Left kidney (tissue), 2 donors: ENCODE measurements around the gene MUS81. TPM values are rescaled to one million over a fixed set of nuclear protein-coding genes. Genes with fewer than 3 reads are reported as not detected.
"Not testable (repeated sequence)": the region's sequence is repeated elsewhere in the genome, so short reads cannot be mapped to it uniquely, and the experiment has no call there.

Source experiments
- DNase-seq: peaks from one replicate; pipeline ENCODE4 v3.0.0-alpha.2; 2013
- polyA plus RNA-seq: library from polyadenylated mRNA; unstranded; fragments of 120-200 nt; gene quantifications from one replicate; pipeline ENCODE4 v1.2.1, GENCODE V29; 2013; ENCODE audit not compliant: insufficient read length

MUS81 gene
- polyA plus RNA-seq, 1 donor = 48.3 TPM

DNA sequence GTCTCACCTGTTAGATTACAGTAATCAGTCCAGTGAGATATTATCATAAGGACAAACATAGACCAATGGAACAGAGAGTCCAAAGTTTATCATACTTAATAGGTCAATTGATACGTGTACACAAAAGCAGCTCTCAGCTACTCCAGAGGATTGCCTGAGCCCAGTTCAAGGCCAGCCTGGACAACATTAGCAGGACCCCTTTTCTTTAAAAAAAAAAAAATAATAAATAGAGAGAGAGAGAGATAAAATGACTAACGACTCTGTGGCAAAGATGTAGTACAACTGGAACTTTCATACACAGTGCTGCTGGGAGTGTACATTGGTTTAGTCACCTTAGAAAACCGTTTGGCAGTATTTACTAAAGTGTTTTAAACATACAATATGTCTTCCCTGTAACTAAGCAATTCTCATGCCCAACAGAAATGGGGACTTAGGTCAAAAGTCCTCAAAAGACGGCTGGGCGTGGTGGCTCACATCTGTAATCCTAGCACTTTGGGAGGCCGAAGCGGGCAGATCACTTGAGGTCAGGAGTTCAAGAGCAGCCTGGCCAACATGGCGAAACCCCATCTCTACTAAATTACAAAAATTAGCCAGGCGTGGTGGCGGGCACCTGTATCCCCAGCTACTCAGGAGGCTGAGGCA, 15.9 kb upstream of the MUS81 start:
- DNase-seq = no peak

- DNase-seq = no peak
Observed at GRCh38 chr11:65847746-65848145, 12.5 kb upstream of the MUS81 start.

GRCh38 chr11:65848693-65849092, 11.5 kb upstream of the MUS81 start:
- not testable (repeated sequence) for DNase-seq

GRCh38 chr11:65849366-65849765, 10.9 kb upstream of the MUS81 start:
- DNase-seq = no peak

DNA sequence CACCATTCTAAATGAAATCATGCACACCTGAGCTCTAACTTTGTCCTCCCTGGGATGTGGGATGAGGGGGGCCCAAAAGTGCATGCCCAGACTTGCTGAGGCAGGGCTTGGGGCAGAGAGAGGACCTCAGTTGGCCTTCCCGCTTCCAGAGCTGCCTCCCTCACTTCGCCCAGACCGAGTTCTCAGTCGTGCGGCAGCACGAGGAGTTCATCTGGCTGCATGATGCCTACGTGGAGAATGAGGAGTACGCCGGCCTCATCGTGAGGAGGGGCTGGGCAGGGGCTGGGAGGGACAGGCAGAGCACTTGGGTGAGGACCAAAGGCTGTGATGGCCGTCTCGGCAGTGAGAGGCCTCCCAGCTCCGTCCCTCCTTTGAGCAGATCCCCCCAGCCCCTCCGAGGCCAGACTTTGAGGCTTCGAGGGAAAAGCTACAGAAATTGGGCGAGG, 10.4 kb upstream of the MUS81 start:
- no peak for DNase-seq

DNA sequence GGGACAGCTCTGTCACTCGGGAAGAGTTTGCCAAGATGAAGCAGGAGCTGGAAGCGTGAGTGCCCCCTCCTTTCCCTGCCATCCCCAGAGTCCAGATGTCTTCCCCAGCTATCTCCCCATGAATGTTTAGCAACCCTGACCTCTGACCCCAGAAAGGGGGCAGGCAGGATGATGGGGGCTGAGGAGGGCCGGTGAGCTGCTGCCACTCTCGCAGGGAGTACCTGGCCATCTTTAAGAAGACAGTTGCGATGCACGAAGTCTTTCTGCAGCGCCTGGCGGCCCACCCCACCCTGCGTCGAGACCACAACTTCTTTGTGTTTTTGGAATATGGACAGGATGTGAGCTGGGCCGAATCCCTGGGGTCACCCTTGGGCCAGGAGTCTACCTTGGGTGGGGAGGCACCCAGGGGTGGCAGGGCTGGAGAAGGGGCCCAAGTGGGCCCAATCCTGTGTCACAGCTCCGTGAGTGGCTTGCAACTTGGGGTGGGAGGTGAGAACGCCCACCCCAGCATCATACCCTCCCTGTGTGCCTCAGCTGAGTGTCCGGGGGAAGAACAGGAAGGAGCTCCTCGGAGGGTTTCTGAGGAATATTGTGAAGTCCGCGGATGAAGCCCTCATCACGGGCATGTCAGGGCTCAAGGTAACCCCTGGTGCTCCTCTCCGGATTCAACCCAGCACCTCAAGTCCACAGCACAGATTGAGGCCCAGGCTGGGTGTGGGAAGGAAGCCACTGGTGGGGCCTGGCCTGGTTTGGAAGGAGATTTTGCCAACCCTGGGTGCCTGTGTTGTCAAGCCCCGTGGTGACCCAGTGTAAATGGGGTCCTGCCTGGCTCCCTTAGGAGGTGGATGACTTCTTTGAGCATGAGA, 9.8 kb upstream of the MUS81 start:
- no peak for DNase-seq

DNA sequence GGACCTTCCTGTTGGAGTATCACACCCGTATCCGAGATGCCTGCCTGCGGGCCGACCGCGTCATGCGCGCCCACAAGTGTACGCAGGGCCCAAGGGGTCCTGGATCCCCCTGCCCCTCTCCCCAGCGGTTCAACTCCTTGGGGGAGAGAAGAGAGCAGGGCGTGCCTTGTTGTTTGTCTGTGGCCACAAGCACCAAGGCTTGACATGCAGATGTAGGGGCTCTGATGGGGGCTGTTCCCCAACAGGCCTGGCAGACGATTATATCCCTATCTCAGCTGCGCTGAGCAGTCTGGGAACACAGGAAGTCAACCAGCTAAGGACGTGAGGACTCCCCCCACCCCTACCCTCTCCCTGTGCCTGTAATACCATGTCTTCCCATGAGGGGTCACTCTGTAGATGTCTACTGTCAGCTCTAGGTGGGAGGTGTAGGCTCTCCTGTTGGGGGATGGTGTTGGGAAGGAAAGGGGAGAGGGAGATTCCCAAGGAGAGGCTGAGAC, 9.1 kb upstream of the MUS81 start:
- DNase-seq = no peak

DNA sequence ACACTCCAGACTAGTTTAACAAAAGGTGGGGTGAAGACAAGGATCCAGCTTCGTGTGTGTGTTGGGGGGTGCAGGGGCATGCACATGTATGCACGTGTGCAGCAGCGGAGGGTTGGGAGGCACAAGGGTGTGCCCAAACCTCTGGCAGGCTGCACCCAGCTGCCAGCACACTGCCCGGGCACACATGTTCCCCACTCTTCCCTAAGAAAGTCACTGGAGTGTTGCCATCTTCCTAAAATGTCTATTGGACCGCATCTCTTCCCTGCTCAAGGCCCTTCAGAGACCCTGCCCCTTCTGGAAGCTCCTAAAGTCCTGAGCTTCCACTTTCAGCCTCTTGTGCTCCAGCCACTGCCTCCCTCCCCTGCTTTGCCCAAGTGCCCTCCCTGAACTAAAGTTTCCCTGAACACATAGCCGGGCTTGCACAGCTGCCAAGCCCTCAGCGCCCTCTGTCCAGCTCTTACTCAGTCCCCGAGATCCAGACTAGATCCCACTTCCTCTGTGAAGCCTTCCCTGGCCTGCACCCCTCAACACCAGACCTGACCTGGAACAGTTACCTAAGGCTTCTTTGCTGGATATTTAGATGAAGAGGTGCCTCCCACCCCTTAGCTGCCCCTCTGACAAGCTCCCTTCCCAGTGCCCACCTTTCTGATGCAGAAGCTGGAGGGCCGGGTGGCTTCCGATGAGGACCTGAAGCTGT, 8.3 kb upstream of the MUS81 start:
- no peak for DNase-seq

DNA sequence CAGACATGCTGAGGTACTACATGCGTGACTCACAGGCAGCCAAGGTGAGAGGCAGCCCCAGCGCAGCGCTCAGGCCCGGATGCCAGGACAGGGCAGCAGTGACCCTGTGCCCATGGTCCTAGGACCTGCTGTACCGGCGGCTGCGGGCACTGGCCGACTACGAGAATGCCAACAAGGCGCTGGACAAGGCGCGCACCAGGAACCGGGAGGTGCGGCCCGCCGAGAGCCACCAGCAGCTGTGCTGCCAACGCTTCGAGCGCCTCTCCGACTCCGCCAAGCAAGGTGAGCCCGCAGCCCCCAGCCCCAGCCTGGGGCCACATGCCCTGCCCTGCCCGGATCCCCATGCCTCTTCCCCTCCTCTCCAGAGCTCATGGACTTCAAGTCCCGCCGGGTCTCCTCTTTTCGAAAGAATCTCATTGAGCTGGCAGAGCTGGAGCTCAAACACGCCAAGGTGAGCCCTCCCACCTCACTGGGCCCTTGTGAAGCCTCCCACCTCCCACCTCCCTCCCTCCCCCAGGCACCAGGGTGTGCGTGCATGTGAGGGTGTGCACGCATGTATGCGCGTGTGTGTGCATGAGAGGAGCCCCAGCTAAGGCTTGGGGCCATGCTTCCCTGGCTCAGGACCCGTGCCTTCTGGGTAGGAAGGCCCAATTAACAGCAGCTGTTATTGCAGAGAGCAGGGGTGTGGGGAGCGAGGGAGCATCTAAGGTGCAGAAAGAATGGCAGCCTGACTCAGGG, 7.6 kb upstream of the MUS81 start:
- no peak for DNase-seq

DNA sequence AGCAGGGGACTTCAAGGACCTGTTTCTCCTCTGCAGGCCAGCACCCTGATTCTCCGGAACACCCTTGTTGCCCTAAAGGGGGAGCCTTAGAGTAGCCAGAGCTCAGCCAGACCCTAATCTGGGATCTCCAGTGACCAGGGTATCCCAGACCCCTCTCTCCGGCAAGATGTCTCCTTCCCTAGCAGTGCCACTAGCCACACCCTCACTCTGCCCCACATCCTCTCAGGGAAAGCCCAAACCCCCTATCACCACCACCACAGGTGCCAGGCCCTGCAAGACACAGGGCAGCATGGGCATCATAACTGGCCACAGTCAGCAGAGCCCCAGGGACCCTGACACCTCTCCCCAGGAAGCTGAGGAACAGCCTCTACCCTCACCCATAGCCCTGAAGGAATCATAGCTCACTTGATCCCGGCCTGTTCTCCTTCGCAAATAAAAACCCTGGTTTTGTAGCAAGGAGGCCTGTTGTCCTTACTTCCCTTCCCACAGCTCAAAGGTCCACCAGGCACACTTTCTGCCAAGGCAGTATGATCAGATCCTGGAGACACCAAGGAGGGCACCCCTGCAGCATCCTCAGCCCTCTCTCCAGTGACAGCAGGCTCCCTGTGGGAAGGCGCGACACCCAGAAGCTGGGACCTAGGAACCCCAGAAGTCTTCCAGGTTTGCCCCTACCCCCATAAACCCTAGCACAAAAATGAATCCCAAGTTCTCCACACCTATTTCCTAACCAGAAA, 6.8 kb upstream of the MUS81 start:
- DNase-seq = no peak

GRCh38 chr11:65854161-65854592, 6.1 kb upstream of the MUS81 start:
- DNase-seq = no peak

GRCh38 chr11:65854852-65855837, 5.1 kb upstream of the MUS81 start:
- no peak for DNase-seq

DNA sequence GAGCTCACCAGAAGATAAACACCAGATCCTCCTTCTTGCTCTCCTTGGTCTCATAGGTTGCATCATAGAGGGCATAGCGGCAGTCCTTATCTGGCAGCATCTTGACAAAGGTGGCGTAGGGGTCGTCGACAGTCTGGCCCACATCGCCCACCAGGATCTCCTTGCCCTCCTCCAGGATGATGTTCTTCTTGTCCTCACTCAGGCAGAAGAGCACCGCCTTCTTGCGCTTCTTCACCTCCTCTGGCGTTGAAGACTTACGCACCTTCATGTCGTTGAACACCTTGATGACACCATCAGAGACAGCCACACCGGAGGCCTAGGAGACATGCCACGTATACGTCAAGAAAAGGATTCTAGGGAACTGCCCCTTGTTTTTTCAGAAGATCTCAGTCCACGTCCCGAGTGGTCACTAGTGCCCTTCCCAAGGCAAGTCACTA, 4.3 kb upstream of the MUS81 start:
- DNase-seq = no peak

GRCh38 chr11:65856689-65857499, 3.3 kb upstream of the MUS81 start:
- DNase-seq = no peak

GRCh38 chr11:65857500-65857852, 2.8 kb upstream of the MUS81 start:
- no peak for DNase-seq

GRCh38 chr11:65857853-65858680, 2.2 kb upstream of the MUS81 start, which contains the start of gene CFL1:
TSS of gene CFL1 (minus strand) at chr11:65858180. CDS start at chr11:65858099, 81 bp downstream.
- DNase-seq = peak; percentile 97

- no peak for DNase-seq
Observed at GRCh38 chr11:65858681-65859087, 1.5 kb upstream of the MUS81 start.
